CD8-positive, alpha-beta memory T cell (primary cell): Measurements from ENCODE around the gene TMC5. TPM values are rescaled to one million over a fixed set of nuclear protein-coding genes. Genes with fewer than 3 reads are reported as not detected.
A peak's percentile ranks its signal among the peaks of the same experiment; 100 is the strongest.

Experiments
- CTCF ChIA-PET: fragments of 350-600 bp; sonication (Branson Sonifier 250); formaldehyde crosslinking; loops from one replicate; lab custom pipeline; 2021; ENCODE audit warnings: antibody characterized with exemption; lab: Charles Lee
- POLR2A ChIA-PET: fragments of 350-600 bp; sonication (Branson Sonifier 250); formaldehyde crosslinking; loops from one replicate; lab custom pipeline; 2021; ENCODE audit warnings: antibody characterized with exemption; lab: Charles Lee
- DNase-seq, 5 donors: peaks; one replicate each; pipeline versions ENCODE4 v3.0.0 to v3.0.0-alpha.2; 2020 to 2022; ENCODE audit warnings: mixed read lengths in 1 of 5
- H3K27ac ChIP-seq: one replicate; pipeline ENCODE4 v1.7.0; 2013; ENCODE audit warnings: low read depth, mild to moderate bottlenecking, low read length, moderate library complexity
- H3K27me3 ChIP-seq: 2 replicates; pipeline ENCODE4 v1.7.0; 2013; ENCODE audit warnings: low read length, mild to moderate bottlenecking; ENCODE audit not compliant: insufficient read depth, poor library complexity, severe bottlenecking
- H3K36me3 ChIP-seq: 2 replicates; pipeline ENCODE4 v1.7.0; 2013; ENCODE audit warnings: mild to moderate bottlenecking, low read length, moderate library complexity; ENCODE audit not compliant: insufficient read depth
- H3K4me1 ChIP-seq: 2 replicates; pipeline ENCODE4 v1.7.0; 2013; ENCODE audit warnings: mild to moderate bottlenecking, low read length, moderate library complexity; ENCODE audit not compliant: insufficient read depth
- H3K4me3 ChIP-seq: 2 replicates; pipeline ENCODE4 v1.7.0; 2013; ENCODE audit warnings: mild to moderate bottlenecking, low read length
- H3K9me3 ChIP-seq: 2 replicates; pipeline ENCODE4 v1.7.0; 2013; ENCODE audit warnings: mild to moderate bottlenecking, low read length
- H3K27ac Mint-ChIP-seq, 8 donors: one replicate each; pipeline ENCODE4 v1.8.0; 2020 to 2021; ENCODE audit warnings: mixed read lengths in 8 of 8, mild to moderate bottlenecking in 6 of 8, inconsistent platforms in 3 of 8, moderate library complexity in 3 of 8
- H3K27me3 Mint-ChIP-seq, 2 donors: one replicate each; pipeline ENCODE4 v1.8.0; 2020 to 2021; ENCODE audit warnings: mixed read lengths in 2 of 2, mild to moderate bottlenecking in 1 of 2, moderate library complexity in 1 of 2
- H3K36me3 Mint-ChIP-seq, 3 donors: one replicate each; pipeline ENCODE4 v1.8.0; 2020 to 2021; ENCODE audit warnings: mixed read lengths in 3 of 3, inconsistent platforms in 1 of 3, mild to moderate bottlenecking in 1 of 3
- H3K4me1 Mint-ChIP-seq, 3 donors: one replicate each; pipeline ENCODE4 v1.8.0; 2020 to 2021; ENCODE audit warnings: mixed read lengths in 3 of 3, inconsistent platforms in 1 of 3, mild to moderate bottlenecking in 1 of 3
- H3K4me3 Mint-ChIP-seq, 7 donors: one replicate each; pipeline ENCODE4 v1.8.0; 2020 to 2021; ENCODE audit warnings: mixed read lengths in 7 of 7, mild to moderate bottlenecking in 6 of 7, moderate library complexity in 4 of 7, inconsistent platforms in 2 of 7
- H3K9me3 Mint-ChIP-seq, 5 donors: one replicate each; pipeline ENCODE4 v1.8.0; 2020 to 2022; ENCODE audit warnings: mixed read lengths in 5 of 5, mild to moderate bottlenecking in 3 of 5, moderate library complexity in 2 of 5, inconsistent platforms in 1 of 5
- polyA plus RNA-seq: library from polyadenylated mRNA; unstranded; fragments of 300-500 nt; fragmentation: Illumina TruSeq; gene quantifications from one replicate; pipeline ENCODE4 v1.2.3, GENCODE V29; 2021
- total RNA-seq, 2 experiments: library from RNA; stranded (reverse); gene quantifications; one replicate each; pipeline ENCODE4 v1.2.3, GENCODE V29; 2021

TMC5 gene
- total and polyA plus RNA-seq, 3 experiments from 2014 or later: not detected

GRCh38 chr16:19474617-19475016, 56.9 kb downstream of the TMC5 start:
- Mint-ChIP-seq H3K4me3 (no peak overlapping the region), H3K36me3 (no peaks in the 10 kb centered on the region), H3K4me1 (no peaks in the 10 kb centered on the region), H3K27ac (no peak overlapping the region), H3K9me3 (no peaks in the 10 kb centered on the region), H3K27me3 (peaks cover 7 to 16% of the 10 kb centered on the region in 2 donors)
- CTCF ChIA-PET: no interaction called here
- no peak for DNase-seq
- H3K27ac ChIP-seq: no peak overlapping the region
- H3K27me3 ChIP-seq: no peaks in the 10 kb centered on the region
- no peaks in the 10 kb centered on the region for H3K9me3 ChIP-seq
- no peaks in the 10 kb centered on the region for H3K4me1 ChIP-seq
- no peaks in the 10 kb centered on the region for H3K36me3 ChIP-seq
- POLR2A ChIA-PET: no interaction called here
- no peak overlapping the region for H3K4me3 ChIP-seq

- no peak overlapping the region for H3K27ac ChIP-seq
- no peak overlapping the region for H3K4me3 Mint-ChIP-seq
- no peaks in the 10 kb centered on the region for H3K4me1 Mint-ChIP-seq
Observed at GRCh38 chr16:19478505-19478904, 60.8 kb downstream of the TMC5 start.

GRCh38 chr16:19479302-19479721, 61.6 kb downstream of the TMC5 start:
- no peaks in the 10 kb centered on the region for H3K27me3 ChIP-seq
- no peaks in the 10 kb centered on the region for H3K4me1 Mint-ChIP-seq
- H3K36me3 Mint-ChIP-seq: no peaks in the 10 kb centered on the region
- peaks cover 0 to 1% (median 0%) of the 10 kb centered on the region in 5 donors for H3K9me3 Mint-ChIP-seq
- peaks cover 2 to 17% of the 10 kb centered on the region in 2 donors for H3K27me3 Mint-ChIP-seq
- H3K27ac ChIP-seq: no peak overlapping the region
- DNase-seq: no peak
- no peak overlapping the region for H3K27ac Mint-ChIP-seq
- no peaks in the 10 kb centered on the region for H3K9me3 ChIP-seq
- no peaks in the 10 kb centered on the region for H3K36me3 ChIP-seq
- POLR2A ChIA-PET: no interaction called here
- no peaks in the 10 kb centered on the region for H3K4me1 ChIP-seq
- CTCF ChIA-PET: no interaction called here
- H3K4me3 ChIP-seq: no peak overlapping the region
- no peak overlapping the region for H3K4me3 Mint-ChIP-seq

More at GRCh38 chr16:19478505-19478904, 60.8 kb downstream of the TMC5 start:
- Histone ChIP-seq H3K27me3 (no peaks in the 10 kb centered on the region), H3K36me3 (no peaks in the 10 kb centered on the region), H3K4me1 (no peaks in the 10 kb centered on the region), H3K9me3 (no peaks in the 10 kb centered on the region), H3K4me3 (no peak overlapping the region)
- H3K9me3 Mint-ChIP-seq: peaks cover 0 to 1% (median 0%) of the 10 kb centered on the region in 5 donors
- POLR2A ChIA-PET: no interaction called here
- H3K36me3 Mint-ChIP-seq: no peaks in the 10 kb centered on the region
- H3K27me3 Mint-ChIP-seq: peaks cover 2 to 17% of the 10 kb centered on the region in 2 donors
- CTCF ChIA-PET: no interaction called here
- H3K27ac Mint-ChIP-seq: no peak overlapping the region
- no peak for DNase-seq

- H3K27ac ChIP-seq: no peak overlapping the region
- Mint-ChIP-seq H3K9me3 (peaks cover 0 to 1% (median 0%) of the 10 kb centered on the region in 5 donors), H3K27ac (peak overlapping the region in 1 of 8 donors; percentile 40), H3K4me3 (no peak overlapping the region), H3K4me1 (no peaks in the 10 kb centered on the region), H3K27me3 (peaks cover 2 to 17% of the 10 kb centered on the region in 2 donors), H3K36me3 (no peaks in the 10 kb centered on the region)
- POLR2A ChIA-PET: no interaction called here
- CTCF ChIA-PET: interaction anchor here (1.0 kb wide), 1 partner anchor 9 kb away, joined by 3 read pairs; no protein-coding TSS in a partner anchor
- no peaks in the 10 kb centered on the region for H3K9me3 ChIP-seq
- H3K4me3 ChIP-seq: no peak overlapping the region
- H3K27me3 ChIP-seq: no peaks in the 10 kb centered on the region
- DNase-seq: no peak
- no peaks in the 10 kb centered on the region for H3K4me1 ChIP-seq
- no peaks in the 10 kb centered on the region for H3K36me3 ChIP-seq
Observed at GRCh38 chr16:19481296-19481695, 63.6 kb downstream of the TMC5 start.

- H3K4me1 Mint-ChIP-seq: no peaks in the 10 kb centered on the region
- Histone ChIP-seq H3K4me1 (no peaks in the 10 kb centered on the region), H3K9me3 (no peaks in the 10 kb centered on the region), H3K27ac (no peak overlapping the region), H3K36me3 (no peaks in the 10 kb centered on the region), H3K4me3 (no peak overlapping the region), H3K27me3 (no peaks in the 10 kb centered on the region)
- peaks cover 2 to 17% of the 10 kb centered on the region in 2 donors for H3K27me3 Mint-ChIP-seq
- ChIA-PET CTCF (interaction anchor here (1.0 kb wide), 1 partner anchor 8 kb away, joined by 3 read pairs; no protein-coding TSS in a partner anchor), POLR2A (no interaction called here)
- DNase-seq: no peak
- peaks cover 0 to 1% (median 0%) of the 10 kb centered on the region in 5 donors for H3K9me3 Mint-ChIP-seq
- no peak overlapping the region for H3K4me3 Mint-ChIP-seq
- H3K36me3 Mint-ChIP-seq: no peaks in the 10 kb centered on the region
- no peak overlapping the region for H3K27ac Mint-ChIP-seq
Observed at GRCh38 chr16:19481769-19482168, 64.1 kb downstream of the TMC5 start.

GRCh38 chr16:19482291-19482690, 64.6 kb downstream of the TMC5 start:
- CTCF ChIA-PET: no interaction called here
- Mint-ChIP-seq H3K4me3 (no peak overlapping the region), H3K27ac (no peak overlapping the region), H3K36me3 (no peaks in the 10 kb centered on the region), H3K9me3 (peaks cover 0 to 1% (median 0%) of the 10 kb centered on the region in 5 donors), H3K27me3 (peaks cover 2 to 17% of the 10 kb centered on the region in 2 donors), H3K4me1 (no peaks in the 10 kb centered on the region)
- Histone ChIP-seq H3K9me3 (no peaks in the 10 kb centered on the region), H3K27me3 (no peaks in the 10 kb centered on the region), H3K36me3 (no peaks in the 10 kb centered on the region), H3K4me3 (no peak overlapping the region), H3K4me1 (no peaks in the 10 kb centered on the region), H3K27ac (no peak overlapping the region)
- POLR2A ChIA-PET: no interaction called here
- no peak for DNase-seq

- ChIA-PET POLR2A (no interaction called here), CTCF (no interaction called here)
- peaks cover 0 to 1% (median 0%) of the 10 kb centered on the region in 5 donors for H3K9me3 Mint-ChIP-seq
- Histone ChIP-seq H3K36me3 (no peaks in the 10 kb centered on the region), H3K9me3 (no peaks in the 10 kb centered on the region), H3K4me3 (no peak overlapping the region), H3K27ac (no peak overlapping the region), H3K27me3 (no peaks in the 10 kb centered on the region), H3K4me1 (no peaks in the 10 kb centered on the region)
- no peaks in the 10 kb centered on the region for H3K4me1 Mint-ChIP-seq
- no peak for DNase-seq
- no peaks in the 10 kb centered on the region for H3K36me3 Mint-ChIP-seq
- H3K27me3 Mint-ChIP-seq: peaks cover 0 to 5% of the 10 kb centered on the region in 2 donors
- no peak overlapping the region for H3K4me3 Mint-ChIP-seq
- H3K27ac Mint-ChIP-seq: no peak overlapping the region
Observed at GRCh38 chr16:19484096-19484495, 66.4 kb downstream of the TMC5 start.

- Histone ChIP-seq H3K4me1 (no peaks in the 10 kb centered on the region), H3K4me3 (no peak overlapping the region), H3K27me3 (no peaks in the 10 kb centered on the region), H3K9me3 (no peaks in the 10 kb centered on the region), H3K36me3 (no peaks in the 10 kb centered on the region), H3K27ac (no peak overlapping the region)
- Mint-ChIP-seq H3K9me3 (peaks cover 0 to 1% (median 0%) of the 10 kb centered on the region in 5 donors), H3K27me3 (no peaks in the 10 kb centered on the region), H3K4me3 (no peak overlapping the region), H3K27ac (no peak overlapping the region), H3K36me3 (no peaks in the 10 kb centered on the region), H3K4me1 (no peaks in the 10 kb centered on the region)
- ChIA-PET POLR2A (no interaction called here), CTCF (no interaction called here)
- DNase-seq: no peak
Observed at GRCh38 chr16:19485611-19486010, 67.9 kb downstream of the TMC5 start.
